ENCODE results near the gene CTSZ.

CTSZ gene

GRCh38 chr20:59032023-59032712 is 25.1 kb upstream of the CTSZ start, which contains the start of gene ATP5F1E:
Gene ATP5F1E, minus strand, starts transcription at chr20:59032335. Its CDS starts 84 bp downstream, at chr20:59032251.
- peak; percentile 90 to 96 for DNase-seq (ENCODE audit: extremely low read depth in 1 of 2, low read depth in 1 of 2)

- DNase-seq (ENCODE audit: extremely low read depth in 1 of 2, low read depth in 1 of 2): no peak
These were observed 24.5 kb upstream of the CTSZ start for GRCh38 chr20:59031564-59032022.

DNA sequence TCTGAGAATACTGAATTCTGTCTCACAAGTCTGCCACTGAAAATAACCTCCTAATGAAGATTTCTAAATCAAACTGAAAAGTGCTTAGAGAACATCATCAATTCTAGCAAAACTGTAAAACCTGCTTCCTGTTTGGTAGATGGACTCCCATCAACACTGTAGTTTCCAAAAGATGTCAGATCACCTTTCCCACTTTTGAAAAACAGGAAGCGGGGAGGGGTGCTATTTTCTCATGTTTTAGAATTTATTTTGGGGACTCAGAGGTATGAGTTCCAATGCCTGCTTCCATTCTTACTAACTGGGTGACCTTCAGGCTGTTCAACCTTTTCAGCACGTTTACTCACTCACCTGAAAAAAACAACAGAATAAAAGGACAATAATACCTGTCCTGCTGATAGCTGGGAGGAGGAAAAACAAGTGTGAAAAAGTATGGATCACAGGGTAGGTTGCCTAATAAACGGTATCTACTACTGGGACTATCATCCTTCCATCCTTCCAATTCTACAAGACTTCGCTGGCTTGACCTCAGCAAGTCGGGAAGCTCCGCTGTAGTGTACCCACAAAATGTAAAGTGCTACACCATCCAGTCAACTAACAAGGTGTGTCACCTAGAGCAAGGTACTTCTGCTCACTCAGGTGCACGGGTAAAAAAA is 24.0 kb upstream of the CTSZ start:
- no peak for DNase-seq (ENCODE audit: extremely low read depth in 1 of 2, low read depth in 1 of 2)

- DNase-seq (ENCODE audit: extremely low read depth in 1 of 2, low read depth in 1 of 2): no peak
These were observed 21.8 kb upstream of the CTSZ start for GRCh38 chr20:59028812-59029211.

DNA sequence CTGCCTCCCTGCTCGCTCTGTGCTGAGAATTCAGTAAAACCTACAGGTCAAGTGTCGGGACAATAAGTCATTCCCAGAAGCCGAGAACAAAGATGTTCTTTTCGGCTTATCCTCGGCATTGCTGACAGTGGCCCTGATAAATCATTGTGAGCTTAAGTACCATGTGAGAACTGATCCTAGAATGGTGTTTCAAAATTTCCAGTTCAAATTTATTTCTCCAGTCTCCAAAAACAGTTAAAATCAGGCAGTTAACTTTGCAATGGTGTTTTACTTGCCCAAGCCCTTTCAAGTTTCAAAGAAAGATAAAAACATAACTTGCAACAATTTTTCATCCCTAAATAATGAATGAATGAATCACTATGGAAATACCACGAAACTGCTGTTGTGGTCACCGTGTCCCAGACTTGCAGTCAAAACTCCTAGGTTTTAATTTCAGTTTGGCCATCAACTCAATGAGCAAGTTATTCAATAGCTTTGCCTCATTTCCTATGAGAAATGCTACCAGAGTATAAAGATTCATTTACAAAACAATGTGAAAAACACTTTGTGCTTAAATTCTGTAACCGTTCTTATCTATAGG is 20.8 kb upstream of the CTSZ start:
- no peak for DNase-seq (ENCODE audit: extremely low read depth in 1 of 2, low read depth in 1 of 2)

GRCh38 chr20:59026904-59027740 is 20.1 kb upstream of the CTSZ start:
- DNase-seq (ENCODE audit: extremely low read depth in 1 of 2, low read depth in 1 of 2): no peak

GRCh38 chr20:59025511-59025910 is 18.5 kb upstream of the CTSZ start:
- no peak for DNase-seq (ENCODE audit: extremely low read depth in 1 of 2, low read depth in 1 of 2)

DNA sequence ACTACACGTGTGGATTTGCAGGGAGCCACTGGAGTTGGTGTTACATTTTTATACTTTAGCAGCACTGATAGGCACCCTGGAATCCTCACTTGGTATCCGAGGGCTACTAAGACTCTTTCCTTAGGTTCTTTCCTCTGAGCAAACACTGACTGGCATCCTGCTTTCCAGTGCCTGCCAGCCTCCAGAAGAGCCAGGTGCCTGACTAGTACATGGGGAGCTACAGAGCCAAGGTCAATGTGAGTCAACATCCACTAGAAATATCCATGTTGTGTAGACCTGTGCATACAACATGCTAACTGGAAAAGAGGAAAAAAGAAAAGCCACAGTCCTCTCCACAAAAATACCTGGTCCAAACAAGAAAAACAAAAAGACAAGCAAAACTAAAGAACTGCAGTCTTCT is 18.0 kb upstream of the CTSZ start:
- no peak for DNase-seq (ENCODE audit: extremely low read depth in 1 of 2, low read depth in 1 of 2)

DNA sequence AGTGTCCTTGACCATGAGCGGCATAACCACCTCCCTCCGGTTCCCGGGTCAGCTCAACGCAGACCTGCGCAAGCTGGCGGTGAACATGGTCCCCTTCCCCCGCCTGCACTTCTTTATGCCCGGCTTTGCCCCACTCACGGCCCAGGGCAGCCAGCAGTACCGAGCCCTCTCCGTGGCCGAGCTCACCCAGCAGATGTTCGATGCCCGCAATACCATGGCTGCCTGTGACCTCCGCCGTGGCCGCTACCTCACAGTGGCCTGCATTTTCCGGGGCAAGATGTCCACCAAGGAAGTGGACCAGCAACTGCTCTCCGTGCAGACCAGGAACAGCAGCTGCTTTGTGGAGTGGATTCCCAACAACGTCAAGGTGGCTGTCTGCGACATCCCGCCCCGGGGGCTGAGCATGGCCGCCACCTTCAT is 17.1 kb upstream of the CTSZ start:
- no peak for DNase-seq (ENCODE audit: extremely low read depth in 1 of 2, low read depth in 1 of 2)

GRCh38 chr20:59023616-59024015 is 16.6 kb upstream of the CTSZ start:
- no peak for DNase-seq (ENCODE audit: extremely low read depth in 1 of 2, low read depth in 1 of 2)

- no peak for DNase-seq (ENCODE audit: extremely low read depth in 1 of 2, low read depth in 1 of 2)
These were observed 15.7 kb upstream of the CTSZ start for GRCh38 chr20:59022754-59023153.

DNA sequence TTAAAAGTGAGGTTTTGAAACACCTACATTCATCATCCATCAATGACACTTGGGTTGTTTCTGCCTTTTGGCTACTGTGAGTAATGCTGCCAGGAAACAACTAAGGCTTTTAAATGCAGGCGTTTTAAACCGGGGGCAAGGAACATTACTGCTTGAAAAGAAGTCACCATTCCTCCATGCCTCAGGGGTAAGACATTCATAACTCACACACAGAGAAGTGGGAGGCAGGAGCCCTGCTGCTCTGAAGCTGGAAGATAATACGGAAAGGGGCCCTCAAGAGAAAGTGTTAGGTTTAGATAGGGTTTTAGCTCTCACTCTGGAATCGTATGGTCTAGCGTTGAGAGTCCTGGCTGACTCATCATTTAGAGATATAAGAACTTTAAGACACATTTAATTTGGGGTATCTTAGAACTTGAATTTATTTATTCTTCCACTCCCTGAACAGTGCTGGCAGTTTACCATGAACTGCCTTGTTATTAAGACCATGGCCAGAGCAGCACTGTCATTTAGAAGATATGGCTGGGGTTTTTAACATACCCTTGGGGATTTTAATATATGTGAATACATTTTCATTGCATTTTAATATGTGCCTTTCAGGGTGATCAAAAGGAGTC is 14.0 kb upstream of the CTSZ start:
- no peak for DNase-seq (ENCODE audit: extremely low read depth in 1 of 2, low read depth in 1 of 2)

GRCh38 chr20:59019217-59019616 is 12.2 kb upstream of the CTSZ start, which contains the start of gene TUBB1:
Gene TUBB1, plus strand, starts transcription at chr20:59019429. Its CDS starts 94 bp downstream, at chr20:59019523.
- no peak for DNase-seq (ENCODE audit: extremely low read depth in 1 of 2, low read depth in 1 of 2)

DNA sequence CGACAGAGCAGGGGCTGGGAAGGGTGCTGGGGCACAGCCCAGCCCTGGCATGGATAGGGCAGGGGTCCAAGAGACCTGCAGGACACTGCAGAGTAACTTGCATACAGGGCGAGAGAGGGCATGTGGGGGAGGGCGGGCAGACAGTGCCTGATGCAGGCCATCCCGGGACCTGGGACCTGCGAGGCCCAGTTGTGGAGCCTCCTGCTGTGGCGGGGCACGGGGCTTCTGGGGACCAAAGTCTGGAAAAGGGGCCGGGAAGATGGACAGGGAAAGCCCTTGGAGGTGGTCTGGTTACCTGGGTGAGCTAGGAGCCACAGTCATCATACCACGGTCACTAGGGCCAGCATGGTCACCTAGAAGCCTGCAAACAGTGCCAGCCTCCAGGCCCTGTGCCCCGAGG is 11.8 kb upstream of the CTSZ start:
- no peak for DNase-seq (ENCODE audit: extremely low read depth in 1 of 2, low read depth in 1 of 2)

DNA sequence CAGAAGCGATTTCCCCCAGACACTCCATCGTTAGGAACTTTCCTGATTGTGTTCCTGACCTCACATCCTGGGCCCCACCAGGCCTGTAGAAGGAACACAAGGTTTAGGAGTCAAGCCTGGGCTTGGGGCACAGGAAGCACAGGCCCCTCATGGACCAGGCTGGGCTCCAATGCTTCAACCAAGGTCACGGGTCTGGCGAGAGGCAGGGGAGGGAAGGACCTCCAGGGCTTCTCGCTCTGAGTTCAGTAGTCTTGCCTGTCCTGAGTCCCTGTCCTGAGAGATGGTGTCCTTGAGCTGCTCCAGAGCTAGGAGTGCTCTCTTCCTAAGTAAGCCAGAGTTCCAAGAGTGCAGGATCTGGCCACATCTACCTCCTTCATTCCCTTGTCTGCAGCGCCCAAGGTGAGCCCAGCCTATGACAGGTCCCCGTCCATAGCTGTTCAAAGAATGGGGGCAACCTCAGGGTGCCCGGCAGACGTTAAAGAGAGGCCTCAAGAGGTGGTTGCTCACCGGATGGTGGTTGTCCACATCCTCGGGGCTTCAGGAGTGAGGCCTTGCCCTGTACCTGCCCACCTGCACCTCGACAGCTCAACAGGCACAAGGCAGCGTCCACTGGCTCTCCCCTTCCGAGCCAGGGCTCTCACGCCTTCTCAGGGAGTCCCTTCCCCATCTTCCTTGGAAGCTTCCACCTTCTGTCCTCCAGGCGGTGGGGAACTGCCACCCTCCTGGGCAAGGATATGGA is 10.6 kb upstream of the CTSZ start:
- DNase-seq (ENCODE audit: extremely low read depth in 1 of 2, low read depth in 1 of 2): no peak

GRCh38 chr20:59016795-59017492 is 9.9 kb upstream of the CTSZ start:
- DNase-seq (ENCODE audit: extremely low read depth in 1 of 2, low read depth in 1 of 2): no peak

- no peak for DNase-seq (ENCODE audit: extremely low read depth in 1 of 2, low read depth in 1 of 2)
These were observed 9.0 kb upstream of the CTSZ start for GRCh38 chr20:59015812-59016711.

DNA sequence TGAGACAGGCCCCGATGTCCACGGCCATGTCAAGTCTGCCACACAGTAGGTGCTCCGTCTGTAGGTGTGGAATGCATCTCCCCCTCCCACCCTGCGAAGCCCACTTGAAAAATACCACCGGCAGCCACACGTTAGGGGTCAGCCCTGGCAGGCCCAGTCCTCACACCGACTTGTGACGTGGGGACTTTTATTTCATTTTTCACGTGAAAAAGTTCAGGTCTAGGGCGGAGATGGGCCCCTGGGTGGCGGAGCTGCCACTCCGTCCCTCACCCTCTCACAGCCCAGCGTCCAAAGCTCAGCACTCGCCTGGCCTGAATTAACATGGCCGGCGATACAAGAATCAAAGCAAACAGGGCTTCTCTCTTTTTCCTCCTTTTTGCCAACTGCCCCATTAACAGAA is 8.4 kb upstream of the CTSZ start:
- no peak for DNase-seq (ENCODE audit: extremely low read depth in 1 of 2, low read depth in 1 of 2)

Measured in stimulated activated CD8-positive, alpha-beta memory T cell treated with anti-CD3 and anti-CD28 coated beads, Interleukin-7, amount 100 ng/mL, for 48 hours (primary cell).